ENCODE measurements around the gene CCT7.

GRCh38 chr2:73291093-73291460, 57.0 kb downstream of the CCT7 start:
- TF ChIP-seq POLR2AphosphoS5 (IDR thresholded peaks at IDR 0.05) (no peak), CTCF (IDR thresholded peaks at IDR 0.05; ENCODE audit: poor library complexity, severe bottlenecking) (no peak), RAD21 (conservative IDR thresholded peaks at IDR 0.05) (no peak), EP300 (conservative IDR thresholded peaks at IDR 0.05; ENCODE audit: poor library complexity, severe bottlenecking) (no peak)

Data from neural cell (in vitro differentiated cells).